ENCODE data around the gene CSNK1G2.

- TF ChIP-seq POLR2AphosphoS5 (IDR thresholded peaks at IDR 0.05; ENCODE audit: borderline replicate concordance, low read depth, low read length), result no peak
- no peak for TF ChIP-seq EZH2 (IDR thresholded peaks at IDR 0.05)
These were observed 27.0 kb upstream of the CSNK1G2 start for GRCh38 chr19:1913781-1914577.

Data from SK-N-MC (cell line).